A673 (cell line): Measurements from ENCODE around the gene POLDIP3. TPM values are rescaled to one million over a fixed set of nuclear protein-coding genes. Genes with fewer than 3 reads are reported as not detected.
A peak's percentile ranks its signal among the peaks of the same experiment; 100 is the strongest.

Source experiments
- BruUV-seq: library from RNA; stranded (reverse); fragments of 400-500 nt; replicated peaks from 2 replicates; lab custom pipeline; 2021; lab: Mats Ljungman, UMichigan
- CTCF ChIA-PET: fragments of 300-600 bp; sonication (Branson Sonifier 250); formaldehyde crosslinking; loops from one replicate; lab custom pipeline; 2022; ENCODE audit warnings: antibody characterized with exemption; lab: Charles Lee
- POLR2A ChIA-PET: fragments of 300-600 bp; sonication (Branson Sonifier 250); formaldehyde crosslinking; loops from one replicate; lab custom pipeline; 2022; ENCODE audit warnings: antibody characterized with exemption; ENCODE audit not compliant: low non-redundant PET; lab: Charles Lee
- DNase-seq: peaks from one replicate; pipeline ENCODE4 v3.0.0-alpha.2; 2015; ENCODE audit warnings: low spot score
- H3K27ac ChIP-seq: fragments of 200-600 bp; sonication (generic); 2 replicates; pipeline ENCODE4 v1.5.1; 2016; ENCODE audit warnings: mixed run types, low read depth, mild to moderate bottlenecking, mixed read lengths, antibody characterized with exemption, low read length; ENCODE audit not compliant: poor library complexity, severe bottlenecking
- H3K27me3 ChIP-seq: fragments of 200-600 bp; sonication (generic); replicated peaks from 2 replicates; pipeline ENCODE4 v1.6.1; 2017; ENCODE audit warnings: mixed run types, low read depth, mild to moderate bottlenecking, mixed read lengths, antibody characterized with exemption, low read length; ENCODE audit not compliant: insufficient read depth, poor library complexity
- H3K36me3 ChIP-seq: fragments of 200-600 bp; sonication (generic); 2 replicates; pipeline ENCODE4 v1.6.1; 2016; ENCODE audit warnings: mixed run types, mild to moderate bottlenecking, mixed read lengths, antibody characterized with exemption, low read length; ENCODE audit not compliant: insufficient read depth, poor library complexity, severe bottlenecking
- H3K4me1 ChIP-seq: fragments of 200-600 bp; sonication (generic); 2 replicates; pipeline ENCODE4 v1.6.1; 2017; ENCODE audit warnings: mixed run types, mild to moderate bottlenecking, mixed read lengths, antibody characterized with exemption, low read length; ENCODE audit not compliant: insufficient read depth, poor library complexity, severe bottlenecking
- H3K4me3 ChIP-seq: fragments of 200-600 bp; sonication (generic); 2 replicates; pipeline ENCODE4 v1.5.1; 2016; ENCODE audit warnings: low read depth, mixed run types, mild to moderate bottlenecking, mixed read lengths, low read length; ENCODE audit not compliant: poor library complexity, severe bottlenecking
- H3K9me3 ChIP-seq: fragments of 200-600 bp; sonication (generic); 2 replicates; pipeline ENCODE4 v1.6.1; 2016; ENCODE audit warnings: mixed run types, low read depth, mild to moderate bottlenecking, mixed read lengths, antibody characterized with exemption, low read length; ENCODE audit not compliant: poor library complexity, severe bottlenecking
- EZH2 ChIP-seq: fragments of 200-600 bp; sonication (generic); IDR thresholded peaks from 2 replicates; pipeline ENCODE4 v1.6.1; 2017; ENCODE audit warnings: borderline replicate concordance, low read depth, mild to moderate bottlenecking, mixed read lengths, antibody characterized with exemption, low read length; ENCODE audit not compliant: poor library complexity, severe bottlenecking
- intact Hi-C: fragments of 100-400 bp; cut with micrococcal nuclease; formaldehyde crosslinking; loops from one replicate; pipeline ENCODE4 v1.10.0; 2022; ENCODE audit not compliant: unreplicated experiment
- total RNA-seq: library from RNA; stranded (reverse); gene quantifications from 2 replicates; pipeline ENCODE4 v1.2.3, GENCODE V29; 2021
- TF ChIP-seq, protein P1 (sequence below): fragments of 300-800, 200-600 bp; sonication (generic); conservative IDR thresholded peaks from 2 replicates; pipeline ENCODE4 v1.5.1; 2017; ENCODE audit warnings: low read depth, mild to moderate bottlenecking, antibody characterized with exemption, low read length, moderate library complexity, mixed read lengths

The POLDIP3 gene
- total RNA-seq, 1 experiment from 2014 or later, result 134 TPM

DNA sequence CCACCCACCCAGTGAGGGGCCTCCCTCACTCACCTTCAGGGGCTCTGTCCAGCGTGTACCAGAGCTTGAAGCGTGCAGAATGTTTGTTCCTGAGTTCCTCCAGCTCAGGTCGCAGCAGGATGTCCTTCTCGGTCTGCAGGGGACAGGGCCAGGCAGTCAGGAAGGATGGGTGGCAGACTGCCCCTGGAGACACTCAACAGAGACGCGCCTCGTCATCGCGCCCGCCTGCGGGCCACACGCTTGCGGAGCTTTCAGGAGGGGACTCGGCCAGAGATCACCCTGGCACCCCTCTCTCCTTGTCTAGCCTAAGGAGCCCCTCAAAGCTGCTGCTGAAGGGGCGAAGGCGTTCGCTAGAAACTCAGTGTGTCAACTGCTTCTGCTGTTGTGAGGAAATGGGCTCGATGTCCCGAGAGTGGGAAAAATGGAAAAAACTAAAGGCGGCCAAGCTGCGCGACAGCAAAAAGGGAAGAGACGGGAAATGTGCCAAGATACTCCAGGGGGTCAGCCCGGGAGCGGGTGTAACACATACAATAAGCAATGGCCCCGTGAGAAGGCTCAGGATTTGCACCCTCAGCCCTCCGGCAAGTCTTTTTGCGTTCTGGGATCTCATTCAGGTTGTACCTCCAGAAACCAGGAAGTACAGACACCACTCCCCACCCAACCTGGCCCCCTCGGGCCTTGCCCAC, 9.2 kb upstream of the POLDIP3 start:
- H3K27me3 ChIP-seq, result no peaks in the 10 kb centered on the region
- peaks cover 45% of the 10 kb centered on the region for H3K36me3 ChIP-seq
- intact Hi-C loops, result no loop called here
- peak; percentile 56 for DNase-seq
- ChIA-PET CTCF (no interaction called here), POLR2A (interaction anchor here (0.6 kb wide), 1 partner anchor 19 kb away, joined by 3 read pairs; no protein-coding TSS in a partner anchor)
- TF ChIP-seq, protein P1, sequence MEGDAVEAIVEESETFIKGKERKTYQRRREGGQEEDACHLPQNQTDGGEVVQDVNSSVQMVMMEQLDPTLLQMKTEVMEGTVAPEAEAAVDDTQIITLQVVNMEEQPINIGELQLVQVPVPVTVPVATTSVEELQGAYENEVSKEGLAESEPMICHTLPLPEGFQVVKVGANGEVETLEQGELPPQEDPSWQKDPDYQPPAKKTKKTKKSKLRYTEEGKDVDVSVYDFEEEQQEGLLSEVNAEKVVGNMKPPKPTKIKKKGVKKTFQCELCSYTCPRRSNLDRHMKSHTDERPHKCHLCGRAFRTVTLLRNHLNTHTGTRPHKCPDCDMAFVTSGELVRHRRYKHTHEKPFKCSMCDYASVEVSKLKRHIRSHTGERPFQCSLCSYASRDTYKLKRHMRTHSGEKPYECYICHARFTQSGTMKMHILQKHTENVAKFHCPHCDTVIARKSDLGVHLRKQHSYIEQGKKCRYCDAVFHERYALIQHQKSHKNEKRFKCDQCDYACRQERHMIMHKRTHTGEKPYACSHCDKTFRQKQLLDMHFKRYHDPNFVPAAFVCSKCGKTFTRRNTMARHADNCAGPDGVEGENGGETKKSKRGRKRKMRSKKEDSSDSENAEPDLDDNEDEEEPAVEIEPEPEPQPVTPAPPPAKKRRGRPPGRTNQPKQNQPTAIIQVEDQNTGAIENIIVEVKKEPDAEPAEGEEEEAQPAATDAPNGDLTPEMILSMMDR, result no peak
- no peak for TF ChIP-seq EZH2
- BruUV-seq, result no TSS peak
- no peak overlapping the region for H3K4me3 ChIP-seq
- H3K27ac ChIP-seq, result peak overlapping the region; percentile 47
- H3K4me1 ChIP-seq, result no peaks in the 10 kb centered on the region
- H3K9me3 ChIP-seq, result no peaks in the 10 kb centered on the region

DNA sequence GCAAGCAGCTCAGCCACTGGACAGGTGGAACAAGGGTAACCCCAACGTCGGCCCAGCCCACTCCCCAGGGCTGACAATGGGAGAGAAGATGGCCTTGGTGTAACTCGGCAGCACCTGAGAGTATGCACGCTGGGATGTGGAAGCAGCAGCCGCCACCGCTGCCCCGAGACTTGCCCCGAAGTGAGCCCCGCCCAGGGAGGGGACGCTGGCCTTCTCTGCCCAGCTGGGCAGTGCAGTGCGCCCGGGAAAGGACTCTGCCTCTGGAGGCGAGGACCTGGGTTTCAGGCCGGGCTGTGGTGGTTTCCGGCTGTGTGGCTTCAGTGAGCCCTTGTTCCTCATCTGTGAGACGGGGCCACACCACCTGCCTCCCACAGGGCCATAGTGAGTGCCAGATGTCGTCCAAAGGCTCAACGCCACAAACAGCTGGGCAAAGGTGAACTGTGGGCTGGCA, 8.6 kb upstream of the POLDIP3 start:
- no peak overlapping the region for H3K4me3 ChIP-seq
- no TSS peak for BruUV-seq
- H3K36me3 ChIP-seq, result peaks cover 40% of the 10 kb centered on the region
- H3K4me1 ChIP-seq, result no peaks in the 10 kb centered on the region
- TF ChIP-seq EZH2, result no peak
- TF ChIP-seq, protein P1, result no peak
- ChIA-PET CTCF (no interaction called here), POLR2A (no interaction called here)
- no peak for DNase-seq
- no peaks in the 10 kb centered on the region for H3K27me3 ChIP-seq
- intact Hi-C loops, result no loop called here
- no peaks in the 10 kb centered on the region for H3K9me3 ChIP-seq
- no peak overlapping the region for H3K27ac ChIP-seq

GRCh38 chr22:42622061-42622710, 7.5 kb upstream of the POLDIP3 start:
- H3K27me3 ChIP-seq, result no peaks in the 10 kb centered on the region
- H3K4me1 ChIP-seq, result no peaks in the 10 kb centered on the region
- ChIA-PET CTCF (no interaction called here), POLR2A (no interaction called here)
- intact Hi-C loops, result no loop called here
- no TSS peak for BruUV-seq
- H3K9me3 ChIP-seq, result no peaks in the 10 kb centered on the region
- H3K27ac ChIP-seq, result no peak overlapping the region
- TF ChIP-seq, protein P1, result no peak
- no peak for TF ChIP-seq EZH2
- H3K4me3 ChIP-seq, result no peak overlapping the region
- H3K36me3 ChIP-seq, result peaks cover 29% of the 10 kb centered on the region
- DNase-seq, result no peak
